ENCODE results near the gene TRMT13. TPM values are rescaled to one million over a fixed set of nuclear protein-coding genes. Genes with fewer than 3 reads are reported as not detected.
"Not testable (repeated sequence)": the region's sequence is repeated elsewhere in the genome, so short reads cannot be mapped to it uniquely, and the experiment has no call there.

Gene TRMT13
- total RNA-seq, 1 donor from 2014 or later: 5.8 TPM

DNA sequence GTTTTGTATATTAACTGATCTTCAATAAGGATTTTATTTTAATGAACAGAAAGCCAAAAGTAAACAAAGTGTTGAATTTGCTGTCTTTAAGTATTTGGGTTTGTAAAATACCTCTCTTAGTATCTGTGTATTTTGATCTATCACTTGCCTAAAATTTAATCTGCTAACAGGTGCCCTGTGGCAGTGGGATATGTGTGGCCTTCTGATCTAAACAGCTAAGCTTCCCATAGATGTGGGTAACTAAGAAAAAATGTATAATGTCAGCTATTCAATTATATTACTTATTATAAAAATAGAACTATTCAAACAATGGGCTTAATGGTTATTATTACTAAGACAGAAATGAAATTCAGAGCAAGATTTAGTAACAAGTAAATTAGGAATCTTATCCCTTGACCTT, 29.9 kb downstream of the TRMT13 start:
- DNase-seq (ENCODE audit: low read depth in 2 of 2): no peak

DNA sequence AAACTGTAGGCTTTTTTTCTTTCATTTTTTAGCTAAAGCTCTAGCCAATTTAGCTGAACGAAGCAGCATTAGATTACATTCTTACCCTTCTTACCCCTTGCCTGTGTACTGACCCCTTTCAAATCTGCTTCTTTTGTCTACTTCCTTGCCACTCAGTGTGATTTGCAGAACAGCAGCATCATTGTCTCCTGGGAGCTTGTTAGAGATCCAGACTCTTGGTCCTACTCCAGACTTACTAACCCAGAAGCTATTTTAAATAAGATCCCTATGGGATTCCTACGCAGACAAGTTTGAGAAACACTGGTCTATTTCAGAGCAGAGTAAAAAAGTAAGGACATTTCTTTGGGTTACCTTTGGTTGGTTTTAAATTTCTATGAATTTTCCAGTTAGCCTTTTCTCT, 31.3 kb downstream of the TRMT13 start:
- no peak for DNase-seq (ENCODE audit: low read depth in 2 of 2)

DNA sequence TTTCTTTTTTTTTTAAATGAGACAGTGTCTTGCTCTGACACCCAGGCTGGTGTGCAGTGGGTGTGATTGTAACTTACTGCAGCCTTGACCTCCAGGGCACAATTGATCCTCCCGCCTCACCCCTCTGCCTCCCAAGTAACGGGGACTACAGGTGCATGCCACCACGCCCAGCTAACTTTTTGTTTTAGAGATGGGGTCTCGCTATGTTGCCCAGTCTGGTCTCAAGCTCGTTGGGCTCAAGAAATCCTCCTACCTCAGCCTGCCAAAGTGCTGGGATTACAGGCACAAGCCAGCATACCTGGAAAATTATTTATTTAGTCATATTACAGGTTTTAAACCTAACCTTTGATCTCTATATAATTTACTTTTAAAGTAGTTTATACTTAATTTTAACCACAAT, 31.7 kb downstream of the TRMT13 start:
- no peak for DNase-seq (ENCODE audit: low read depth in 2 of 2)

DNA sequence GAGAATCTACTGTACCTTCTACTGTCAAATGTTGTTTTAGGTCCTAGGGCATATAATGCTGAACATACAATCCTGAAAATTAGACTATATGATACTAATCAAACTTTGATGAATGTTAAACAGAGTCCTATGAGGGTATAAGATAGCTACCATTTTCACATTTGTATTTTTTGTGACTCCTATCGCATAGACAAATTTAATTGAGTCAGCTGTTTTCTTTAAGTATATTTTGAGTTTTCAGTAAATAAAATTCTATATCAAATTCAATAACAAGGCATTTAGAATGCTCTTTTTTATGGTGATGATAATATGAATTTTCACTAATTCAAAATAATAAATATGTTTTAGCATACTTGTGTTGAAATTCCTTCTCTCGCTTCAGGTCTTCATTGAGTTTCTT, 35.1 kb downstream of the TRMT13 start:
- no peak for DNase-seq (ENCODE audit: low read depth in 2 of 2)

DNA sequence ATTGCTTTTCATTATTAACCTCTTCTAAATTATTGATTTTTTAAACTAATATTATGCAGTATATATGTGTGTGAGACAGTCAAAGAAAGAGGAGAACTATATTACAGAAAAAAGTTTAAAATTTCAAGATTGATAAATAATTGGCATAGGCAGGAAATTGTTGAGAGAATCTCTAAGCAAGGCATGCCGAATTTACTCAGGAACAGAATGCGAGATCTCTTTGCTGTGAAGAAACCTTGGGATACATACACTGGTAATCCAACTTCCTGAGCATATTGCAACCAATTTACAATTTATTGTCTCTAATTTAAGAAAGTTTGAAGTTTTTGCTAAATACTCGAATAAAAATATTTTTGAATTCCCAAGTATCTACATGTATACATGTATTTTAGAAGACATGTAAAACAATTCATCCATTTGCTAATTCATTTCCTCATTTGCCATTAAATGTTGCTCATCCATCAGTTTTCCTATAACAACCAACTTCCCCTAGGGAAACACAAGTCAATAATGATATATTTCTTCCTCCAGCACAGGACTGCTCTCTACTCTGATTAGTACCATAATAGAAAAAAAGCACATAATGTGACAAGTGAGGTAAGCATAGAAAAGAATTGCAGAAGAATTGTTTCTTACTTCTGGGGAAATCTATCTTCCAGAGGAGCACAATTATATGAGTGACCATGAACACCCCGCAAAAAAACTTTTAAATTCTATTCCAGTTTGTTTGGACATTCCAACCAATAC, 44.5 kb downstream of the TRMT13 start:
- no peak for DNase-seq (ENCODE audit: low read depth in 2 of 2)

DNA sequence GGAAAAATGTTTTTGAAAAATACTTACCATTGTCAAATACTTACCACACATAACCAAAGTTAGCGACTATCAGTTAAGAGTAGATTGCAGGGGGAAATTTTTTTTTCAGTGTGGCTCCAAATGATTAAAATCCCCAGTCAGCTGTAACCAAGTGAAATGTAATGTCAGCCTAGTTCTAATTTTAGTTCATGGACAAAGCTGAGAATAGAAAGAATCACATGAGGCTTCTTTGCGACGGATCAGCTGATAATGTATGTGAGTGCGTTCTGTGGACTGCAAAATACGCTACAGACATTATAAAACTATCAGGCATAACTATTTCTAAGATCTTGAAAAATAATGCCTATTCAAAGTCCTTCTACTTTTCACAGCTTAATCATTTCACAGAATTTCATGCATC, 45.1 kb downstream of the TRMT13 start, which contains the start of gene LRRC39:
Gene LRRC39, minus strand, starts transcription at position 166 of the 400 bp plus-strand sequence. CDS start 9,740 bp downstream, outside the sequence.
- no peak for DNase-seq (ENCODE audit: low read depth in 2 of 2)

DNA sequence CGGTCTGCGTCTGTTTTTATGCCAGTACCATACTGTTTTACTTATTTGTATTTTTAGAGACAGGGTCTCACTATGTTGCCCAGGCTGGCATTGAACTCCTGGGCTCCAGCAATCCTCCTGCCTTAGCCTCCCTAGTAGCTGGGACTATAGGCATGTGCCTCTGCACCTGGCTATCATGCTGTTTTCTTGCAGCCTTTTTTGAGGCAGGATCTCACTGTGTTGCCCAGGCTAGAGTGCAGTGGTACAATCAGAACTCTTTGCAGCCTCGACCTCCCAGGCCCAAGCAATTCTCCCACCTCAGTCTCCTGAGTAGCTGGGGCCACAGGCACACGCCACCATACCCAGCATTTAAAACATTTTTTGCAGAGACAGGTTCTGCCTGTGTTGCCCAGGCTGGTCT, 50.4 kb downstream of the TRMT13 start:
- no peak for DNase-seq (ENCODE audit: low read depth in 2 of 2)

DNA sequence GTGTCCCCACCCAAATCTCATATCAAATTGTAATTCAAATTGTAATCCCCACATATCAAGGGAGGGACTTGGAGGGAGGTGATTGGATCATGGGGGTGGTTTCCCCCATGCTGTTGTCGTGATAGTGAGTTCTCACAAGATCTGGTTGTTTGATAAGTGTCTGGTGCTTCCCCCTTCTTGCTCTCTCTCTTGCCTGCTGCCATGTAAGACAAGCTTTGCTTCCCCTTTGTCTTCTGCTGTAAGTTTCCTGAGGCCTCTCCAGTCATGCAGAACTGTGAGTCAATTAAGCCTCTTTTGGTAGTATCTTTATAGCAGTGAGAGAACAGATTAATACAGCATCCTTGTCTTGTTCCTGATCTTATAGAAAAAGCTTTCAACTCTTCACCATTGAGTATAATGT, 51.6 kb downstream of the TRMT13 start:
- no peak for DNase-seq (ENCODE audit: low read depth in 2 of 2)

DNA sequence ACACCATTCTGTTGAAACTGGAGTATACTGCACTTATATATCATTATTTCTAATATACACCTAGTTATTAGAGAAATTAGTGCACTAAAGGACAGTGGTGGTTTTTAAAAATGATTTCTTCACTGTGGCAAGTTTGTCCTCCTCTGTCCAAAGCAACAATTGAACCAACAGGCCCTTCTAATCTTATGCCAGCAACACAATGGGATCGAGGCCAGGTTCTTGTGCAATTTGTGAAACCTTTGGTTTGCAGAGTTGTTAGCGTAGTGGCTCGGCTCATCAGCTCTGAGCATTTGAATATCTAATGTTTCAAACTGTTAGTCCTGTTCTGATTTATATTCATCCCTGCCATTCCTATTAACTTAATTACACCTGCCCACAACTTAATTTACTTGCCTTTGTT, 54.9 kb downstream of the TRMT13 start:
- DNase-seq (ENCODE audit: low read depth in 2 of 2): peak in 1 of 2 donors; percentile 2

DNA sequence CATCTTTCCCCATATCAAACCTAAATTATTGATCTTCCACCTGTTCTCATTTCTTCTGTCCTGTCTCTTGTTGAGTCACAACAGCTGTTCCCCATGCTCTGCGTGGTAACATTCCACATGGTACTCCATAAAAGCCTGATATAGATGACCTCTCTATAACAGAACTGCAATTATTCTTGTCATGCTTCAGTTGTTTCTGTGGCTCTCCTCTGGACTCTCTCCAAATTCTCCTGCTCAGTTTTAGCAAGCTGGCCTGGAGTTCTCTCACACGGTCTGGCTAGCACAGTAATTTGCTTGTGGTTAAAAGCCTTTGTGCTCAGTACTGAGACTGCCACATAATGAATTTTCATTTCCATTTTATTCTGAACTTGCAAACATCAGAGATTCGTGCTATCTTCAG, 55.7 kb downstream of the TRMT13 start:
- no peak for DNase-seq (ENCODE audit: low read depth in 2 of 2)

DNA sequence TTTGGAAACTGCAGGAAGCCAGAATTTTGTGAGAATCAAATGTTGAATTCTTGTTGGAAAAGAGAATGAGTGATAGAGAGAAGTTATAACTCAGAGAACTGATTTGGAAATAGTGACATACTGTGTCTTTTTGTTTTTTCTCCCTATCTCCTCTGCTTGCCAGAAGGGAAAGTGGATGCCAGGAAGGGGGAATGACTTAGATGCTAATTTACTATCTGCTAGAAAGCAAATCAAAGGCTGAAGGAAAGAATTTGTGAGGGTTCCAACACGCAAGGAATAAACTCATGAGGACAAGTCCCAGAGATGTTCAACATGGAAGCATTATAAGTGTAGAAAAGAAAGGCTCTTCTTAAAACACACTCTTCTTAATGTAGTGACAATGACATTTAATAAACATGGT, 65.6 kb downstream of the TRMT13 start:
- DNase-seq (ENCODE audit: low read depth in 2 of 2): no peak

DNA sequence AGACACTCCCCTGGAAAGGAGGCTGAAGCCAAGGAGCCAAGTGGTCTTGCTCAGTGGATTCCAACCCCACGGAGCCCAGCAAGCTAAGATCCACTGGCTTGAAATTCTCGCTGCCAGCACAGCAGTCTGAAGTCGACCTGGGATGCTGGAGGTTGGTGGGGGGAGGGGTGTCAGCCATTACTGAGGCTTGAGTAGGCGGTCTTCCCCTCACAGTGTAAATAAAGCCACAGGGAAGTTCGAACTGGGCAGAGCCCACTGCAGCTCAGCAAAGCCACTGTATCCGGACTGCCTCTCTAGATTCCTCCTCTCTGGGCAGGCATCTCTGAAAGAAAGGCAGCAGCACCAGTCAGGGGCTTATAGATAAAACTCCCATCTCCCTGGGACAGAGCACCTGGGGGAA, 67.1 kb downstream of the TRMT13 start:
- DNase-seq (ENCODE audit: low read depth in 2 of 2): not testable (repeated sequence)

Other genes starting within 250 kb of the TRMT13 start
- 11.6 and 18.7 TPM in 2 replicates for gene SLC35A3, start 163.2 kb upstream of the TRMT13 start, total RNA-seq
- 0.99 and 1.3 TPM in 2 replicates for gene SASS6, start 233 bp upstream of the TRMT13 start, total RNA-seq
- gene LRRC39, start 45.1 kb downstream of the TRMT13 start, total RNA-seq: under 0.01 and 0.20 TPM in 2 replicates
- gene DBT, start 116.7 kb downstream of the TRMT13 start, total RNA-seq: 2.6 and 3.8 TPM in 2 replicates
- 27.0 and 27.5 TPM in 2 replicates for gene RTCA, start 133.1 kb downstream of the TRMT13 start, total RNA-seq
- gene CDC14A, start 219.3 kb downstream of the TRMT13 start, total RNA-seq: 5.7 and 6.0 TPM in 2 replicates

Data from lung microvascular endothelial cell (primary cell).